K562 (cell line): ENCODE data around the gene ATP2A3. TPM values are rescaled to one million over a fixed set of nuclear protein-coding genes. Genes with fewer than 3 reads are reported as not detected.

Source experiments
- ATAC-seq: fragments of 200-7000 bp; cut with Tn5 transposase; 3 replicates; pipeline ENCODE4 v1.9.1; 2020; ENCODE audit warnings: moderate library complexity
- BruUV-seq: library from RNA; stranded (reverse); fragments of 400-500 nt; replicated peaks from 2 replicates; lab custom pipeline; 2021; lab: Mats Ljungman, UMichigan
- CTCF ChIA-PET: fragments of 300-600 bp; formaldehyde crosslinking; extraction: SDS; loops from one replicate; lab custom pipeline; 2021; ENCODE audit warnings: low intra/inter-chr PET ratio; lab: Yijun Ruan, JAX
- POLR2A ChIA-PET: fragments of 300-600, 350-650 bp; sonication (Branson Sonifier 250); formaldehyde crosslinking; extraction: SDS; loops from one replicate; lab custom pipeline; 2021; ENCODE audit warnings: antibody characterized with exemption, inconsistent platforms; lab: Yijun Ruan, JAX
- DNase-seq, 4 experiments: peaks; one replicate each; pipeline versions ENCODE4 v3.0.0 to v3.0.0-alpha.2; 2011 to 2018; ENCODE audit warnings: low spot score in 3 of 4, mixed read lengths in 3 of 4; ENCODE audit errors: extremely low read depth in 1 of 4
- FAIRE-seq: peaks from 2 replicates; lab custom pipeline; 2011; peaks lifted over from hg19 to GRCh38; lab: Jason Lieb, UNC
- H2AFZ ChIP-seq: 2 replicates; pipeline ENCODE4 v1.6.0; 2011; ENCODE audit warnings: low read depth, low read length, control low read depth, inconsistent platforms
- H3K27ac ChIP-seq: fragments of 200-600 bp; 3 replicates; pipeline ENCODE4 v1.8.0; 2011; ENCODE audit warnings: low read depth, mild to moderate bottlenecking, control low read depth, inconsistent platforms, low read length, moderate library complexity, mixed read lengths; ENCODE audit errors: extremely low read depth
- H3K27me3 ChIP-seq, 2 experiments: fragments of 300-600 bp in 1 of 2; 2 replicates in 1 of 2; 3 replicates in 1 of 2; pipeline versions ENCODE4 v1.6.0 to v1.8.0; 2011; ENCODE audit warnings: inconsistent platforms in 2 of 2, low read length in 2 of 2, mild to moderate bottlenecking in 1 of 2, mixed read lengths in 1 of 2, moderate library complexity in 1 of 2; ENCODE audit not compliant: control insufficient read depth in 2 of 2, insufficient read depth in 2 of 2
- H3K36me3 ChIP-seq: fragments of 300-600 bp; 3 replicates; pipeline ENCODE4 v1.8.0; 2011; ENCODE audit warnings: mild to moderate bottlenecking, low read length, inconsistent platforms; ENCODE audit not compliant: control insufficient read depth, insufficient read depth
- H3K4me1 ChIP-seq, 2 experiments: fragments of 200-600 bp in 1 of 2; replicated peaks in 1 of 2; 2 replicates in 1 of 2; 3 replicates in 1 of 2; pipeline versions ENCODE4 v1.5.1 to v1.8.0; 2011; ENCODE audit warnings: inconsistent platforms in 2 of 2, low read length in 2 of 2, mild to moderate bottlenecking in 1 of 2, mixed read lengths in 1 of 2, moderate library complexity in 1 of 2; ENCODE audit not compliant: control insufficient read depth in 2 of 2, insufficient read depth in 2 of 2
- H3K4me2 ChIP-seq: 2 replicates; pipeline ENCODE4 v1.6.1; 2011; ENCODE audit warnings: low read length, control low read depth, inconsistent platforms, mixed read lengths; ENCODE audit not compliant: insufficient read depth
- H3K4me3 ChIP-seq: fragments of 200-600 bp; sonication (generic), shearing (Covaris generic); 2 replicates; pipeline ENCODE4 v1.5.1; 2016; ENCODE audit warnings: control low read depth, inconsistent platforms
- H3K79me2 ChIP-seq: fragments of 200-600 bp; 3 replicates; pipeline ENCODE4 v1.8.0; 2011; ENCODE audit warnings: low read length, inconsistent platforms; ENCODE audit not compliant: control insufficient read depth, insufficient read depth
- H3K9ac ChIP-seq, 2 experiments: 2 replicates each; pipeline versions ENCODE4 v1.6.0 to v1.6.1; 2011; ENCODE audit warnings: low read depth in 2 of 2, low read length in 2 of 2, control low read depth in 1 of 2, inconsistent platforms in 1 of 2, mild to moderate bottlenecking in 1 of 2, mixed read lengths in 1 of 2; ENCODE audit not compliant: insufficient read depth in 1 of 2
- H3K9me1 ChIP-seq: one replicate; pipeline ENCODE4 v1.6.0; 2011; ENCODE audit warnings: inconsistent platforms, mild to moderate bottlenecking, low read length, moderate library complexity; ENCODE audit not compliant: control insufficient read depth, insufficient read depth
- H3K9me3 ChIP-seq: replicated peaks from 2 replicates; pipeline ENCODE4 v1.5.1; 2011; ENCODE audit warnings: low read depth, low read length, inconsistent platforms; ENCODE audit not compliant: control insufficient read depth, insufficient read depth
- H4K20me1 ChIP-seq: replicated peaks from 2 replicates; pipeline ENCODE4 v1.6.1; 2011; ENCODE audit warnings: low read length, inconsistent platforms, mixed read lengths; ENCODE audit not compliant: control insufficient read depth, insufficient read depth
- JUN ChIP-seq, 2 experiments: sonication (generic) in 1 of 2; formaldehyde crosslinking in 1 of 2; IDR thresholded peaks; 2 replicates each; pipeline versions ENCODE4 v1.6.1 to v1.8.0; 2012 to 2022; ENCODE audit warnings: borderline replicate concordance in 2 of 2, mild to moderate bottlenecking in 2 of 2, improper control_type of control experiment in 1 of 2, low read depth in 1 of 2, low read length in 1 of 2, missing genetic modification reagents in 1 of 2
- NRF1 ChIP-seq, 2 experiments: fragments of 450-650 bp; IDR thresholded peaks in 1 of 2; conservative IDR thresholded peaks in 1 of 2; 2 replicates each; pipeline ENCODE4 v1.6.1; 2014; ENCODE audit warnings: mild to moderate bottlenecking in 2 of 2
- RBM22 ChIP-seq: fragments of 200-400 bp; formaldehyde crosslinking; IDR thresholded peaks from 2 replicates; pipeline ENCODE4 v1.6.1; 2018; ENCODE audit warnings: low read length, low read depth; ENCODE audit not compliant: poor library complexity, severe bottlenecking
- SMARCE1 ChIP-seq: fragments of 450-650 bp; IDR thresholded peaks from 2 replicates; pipeline ENCODE4 v1.7.1; 2016; ENCODE audit warnings: mild to moderate bottlenecking
- ZNF3 ChIP-seq: fragments of 250-450 bp; sonication (Bioruptor Pico); IDR thresholded peaks from 2 replicates; pipeline ENCODE4 v1.5.0; 2021; ENCODE audit warnings: mild to moderate bottlenecking, moderate library complexity
- ZNF408 ChIP-seq: fragments of 250-450 bp; sonication (Bioruptor Pico); IDR thresholded peaks from 2 replicates; pipeline ENCODE4 v1.4.0; 2020; ENCODE audit warnings: low read depth, mild to moderate bottlenecking, moderate library complexity
- WGBS: fragments of 100-300 bp; shearing (Covaris generic); methylation state at CpG from one replicate; pipeline ENCODE4 v1.1.6; 2016; ENCODE audit warnings: low coverage, mixed read lengths; ENCODE audit not compliant: insufficient coverage; ENCODE audit errors: missing lambda C conversion rate; 5-methylcytosine and 5-hydroxymethylcytosine counted together
- in situ Hi-C: fragments of 300-500 bp; cut with MboI; formaldehyde crosslinking; loops from 4 replicates; pipeline ENCODE4 v1.15.0; 2018; ENCODE audit warnings: inconsistent platforms, mixed read lengths
- intact Hi-C: fragments of 100-400 bp; cut with micrococcal nuclease; formaldehyde crosslinking; loops from 2 replicates; pipeline ENCODE4 v1.14.2; 2022
- polyA plus RNA-seq, 8 experiments: library from polyadenylated mRNA; depleted of rRNA in 4 of 8; stranded (reverse) in 5 of 8; unstranded in 3 of 8; fragments of >200 nt; fragmentation: Nextera tagmentation in 2 of 8; fragmentation: Illumina TruSeq in 1 of 8; extraction: Ambion mirVana in 2 of 8; extraction: Trizol in 1 of 8; gene quantifications; 2 replicates each; pipeline versions ENCODE4 v1.2.1 to v1.2.3, GENCODE V29; 2011 to 2014; ENCODE audit warnings: inconsistent platforms in 1 of 8, missing spikeins in 1 of 8
- total RNA-seq, 7 experiments: library from RNA; depleted of rRNA in 6 of 7; stranded (reverse); fragments of >200 nt in 6 of 7; fragmentation: Illumina TruSeq in 2 of 7; extraction: Trizol in 2 of 7; gene quantifications; 2 replicates each; pipeline versions ENCODE4 v1.2.1 to v1.2.3, GENCODE V29; 2011 to 2021; ENCODE audit warnings: low replicate concordance in 1 of 7
- TF ChIP-seq, protein P1 (sequence below): sonication (generic); formaldehyde crosslinking; IDR thresholded peaks from 2 replicates; pipeline ENCODE4 v1.8.1; 2023; ENCODE audit warnings: mild to moderate bottlenecking, missing genetic modification reagents

The ATP2A3 gene
- total and polyA plus RNA-seq, 9 of the 15 experiments (the other 6 are each of a cell fraction or from before 2014, with no cell fraction given) = 0.65 to 103 (median 31.3) TPM

DNA sequence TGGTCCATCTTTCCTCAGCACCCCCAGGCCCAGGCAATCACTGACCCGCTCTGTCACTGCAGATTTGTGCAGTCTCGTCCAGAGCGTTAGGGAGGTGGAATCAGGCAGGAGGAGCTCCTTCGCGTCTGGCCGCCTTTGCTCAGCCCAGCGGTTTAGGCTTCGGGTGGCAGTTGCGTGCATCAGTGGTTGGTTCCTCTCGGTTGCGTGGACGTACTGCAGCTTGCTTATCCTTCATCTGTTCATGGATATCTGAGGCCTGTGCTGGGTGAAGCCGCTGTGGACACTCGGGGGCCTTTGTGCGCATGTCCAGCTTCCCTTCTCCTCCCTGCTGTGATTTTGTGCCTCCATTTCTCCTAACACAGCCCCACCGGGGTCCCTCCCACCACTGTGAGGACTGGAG, 43.2 kb downstream of the ATP2A3 start:
- no peak overlapping the region for H2AFZ ChIP-seq
- peak overlapping the region in 1 of 2 experiments; percentile 31; a peak in 1 of 4 replicates for H3K9ac ChIP-seq
- peaks cover 6% of the 10 kb centered on the region; the same call in 1 of the 3 replicates for H3K36me3 ChIP-seq
- peaks cover 9% of the 10 kb centered on the region for H3K79me2 ChIP-seq
- H3K27ac ChIP-seq = no peak overlapping the region
- ChIA-PET CTCF (no interaction called here), POLR2A (interaction anchor here (0.6 kb wide), 2 partner anchors 11 to 503 kb away, joined by 3 to 4 read pairs; no protein-coding TSS in a partner anchor)
- no peaks in the 10 kb centered on the region for H3K27me3 ChIP-seq
- no peaks in the 10 kb centered on the region for H3K9me1 ChIP-seq
- no peak for ATAC-seq
- H3K9me3 ChIP-seq = no peaks in the 10 kb centered on the region
- H3K4me3 ChIP-seq = no peak overlapping the region
- WGBS = 44% methylated on average over 16 of the region's 16 CpGs
- in situ Hi-C loops = no loop called here
- no TSS peak for BruUV-seq
- H3K4me2 ChIP-seq = no peak overlapping the region
- DNase-seq = no peak
- TF ChIP-seq ZNF3 (CRISPR knock-in tag) (no peak), JUN (IDR thresholded peaks at IDR 0.05; ENCODE audit: borderline replicate concordance, low read depth, low read length) (no peak), JUN (CRISPR knock-in tag; IDR thresholded peaks at IDR 0.05; ENCODE audit: borderline replicate concordance) (no peak), RBM22 (peak; percentile 2), ZNF408 (CRISPR knock-in tag) (no peak), NRF1 (conservative IDR thresholded peaks at IDR 0.05 in 1 of 2, IDR thresholded peaks at IDR 0.05 in 1 of 2) (peak in 1 of 2 experiments; percentile 47; a peak in 2 of 4 replicates), SMARCE1 (no peak)
- TF ChIP-seq, protein P1, sequence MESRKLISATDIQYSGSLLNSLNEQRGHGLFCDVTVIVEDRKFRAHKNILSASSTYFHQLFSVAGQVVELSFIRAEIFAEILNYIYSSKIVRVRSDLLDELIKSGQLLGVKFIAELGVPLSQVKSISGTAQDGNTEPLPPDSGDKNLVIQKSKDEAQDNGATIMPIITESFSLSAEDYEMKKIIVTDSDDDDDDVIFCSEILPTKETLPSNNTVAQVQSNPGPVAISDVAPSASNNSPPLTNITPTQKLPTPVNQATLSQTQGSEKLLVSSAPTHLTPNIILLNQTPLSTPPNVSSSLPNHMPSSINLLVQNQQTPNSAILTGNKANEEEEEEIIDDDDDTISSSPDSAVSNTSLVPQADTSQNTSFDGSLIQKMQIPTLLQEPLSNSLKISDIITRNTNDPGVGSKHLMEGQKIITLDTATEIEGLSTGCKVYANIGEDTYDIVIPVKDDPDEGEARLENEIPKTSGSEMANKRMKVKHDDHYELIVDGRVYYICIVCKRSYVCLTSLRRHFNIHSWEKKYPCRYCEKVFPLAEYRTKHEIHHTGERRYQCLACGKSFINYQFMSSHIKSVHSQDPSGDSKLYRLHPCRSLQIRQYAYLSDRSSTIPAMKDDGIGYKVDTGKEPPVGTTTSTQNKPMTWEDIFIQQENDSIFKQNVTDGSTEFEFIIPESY = peak; percentile 81
- TF ChIP-seq, all 486 proteins: peak for 3
- Histone ChIP-seq H3K4me1 (peaks cover 19 to 38% of the 10 kb centered on the region in 2 experiments), H4K20me1 (no peaks in the 10 kb centered on the region; the same call in 1 of the 2 replicates)
- FAIRE-seq = no peak
- intact Hi-C loops = no loop called here
